Right ventricle myocardium inferior (tissue), 1 donor: Measurements from ENCODE around the gene ARHGEF18. TPM values are rescaled to one million over a fixed set of nuclear protein-coding genes. Genes with fewer than 3 reads are reported as not detected.

Experiments used
- total RNA-seq: library from RNA; stranded (reverse); fragmentation: NEBNext Ultra II Directional; extraction: Animal tissue kit (Norgen Biotek cat#: 25700); gene quantifications from one replicate; pipeline ENCODE4 v1.2.1, GENCODE V29; 2021
- donor health status: DM: no; HTN: yes; CAD: no; lungs with severe emphysema.

ARHGEF18 gene
- total RNA-seq, 1 donor from 2014 or later, result 8.5 TPM

Other genes starting within 250 kb of the ARHGEF18 start
- 73.5 TPM for gene INSR, start 54.5 kb upstream of the ARHGEF18 start, total RNA-seq
- 1.2 TPM for gene PEX11G, start 140.1 kb downstream of the ARHGEF18 start, total RNA-seq
- 89.6 TPM for gene ZNF358, start 167.2 kb downstream of the ARHGEF18 start, total RNA-seq
- 19.5 TPM for gene MCOLN1, start 173.7 kb downstream of the ARHGEF18 start, total RNA-seq
- gene PNPLA6, start 186.8 kb downstream of the ARHGEF18 start, total RNA-seq, result 50.6 TPM
- 1.9 TPM for gene CAMSAP3, start 246.9 kb downstream of the ARHGEF18 start, total RNA-seq